Gastrocnemius medialis (tissue), 4 donors: ENCODE measurements around the gene PDE10A. TPM values are rescaled to one million over a fixed set of nuclear protein-coding genes. Genes with fewer than 3 reads are reported as not detected.

Experiments used
- ATAC-seq, 2 donors: fragments of 150-250 bp; one replicate each; pipeline ENCODE4 v1.9.1; 2016
- DNase-seq, 2 donors: peaks; one replicate each; pipeline ENCODE4 v3.0.0-alpha.2; 2019
- H3K27ac ChIP-seq, 4 donors: fragments of 200-600 bp; sonication (generic); 1 replicate in 1 of 4; 2 replicates in 3 of 4; pipeline ENCODE4 v1.5.1; 2016 to 2018; ENCODE audit warnings: mild to moderate bottlenecking in 2 of 4, moderate library complexity in 1 of 4
- H3K27me3 ChIP-seq, 3 donors: fragments of 200-600 bp; sonication (generic) in 2 of 3; 1 replicate in 1 of 3; 2 replicates in 2 of 3; pipeline versions ENCODE4 v1.5.1 to v1.6.0; 2016 to 2019; ENCODE audit warnings: mild to moderate bottlenecking in 1 of 3, moderate library complexity in 1 of 3
- H3K36me3 ChIP-seq, 2 donors: fragments of 200-600 bp; sonication (generic) in 1 of 2; one replicate each; pipeline ENCODE4 v1.5.1; 2017 to 2018
- H3K4me1 ChIP-seq, 2 donors: fragments of 200-600 bp; sonication (generic) in 1 of 2; one replicate each; pipeline ENCODE4 v1.5.1; 2016 to 2017; ENCODE audit warnings: mild to moderate bottlenecking in 2 of 2
- H3K4me3 ChIP-seq, 4 donors: fragments of 200-600 bp; sonication (generic) in 3 of 4; 1 replicate in 1 of 4; 2 replicates in 3 of 4; pipeline ENCODE4 v1.5.1; 2016 to 2019; ENCODE audit warnings: mild to moderate bottlenecking in 2 of 4
- H3K9me3 ChIP-seq, 3 donors: fragments of 200-600 bp; sonication (generic) in 2 of 3; 1 replicate in 1 of 3; 2 replicates in 2 of 3; pipeline ENCODE4 v1.5.1; 2016 to 2019
- POLR2A ChIP-seq, 2 donors: fragments of 450-650 bp; IDR thresholded peaks; one replicate each; pipeline ENCODE4 v1.6.1; 2017; ENCODE audit warnings: antibody characterized with exemption in 2 of 2, mild to moderate bottlenecking in 2 of 2, moderate library complexity in 2 of 2
- in situ Hi-C, 4 donors: fragments of 200-750 bp; cut with MboI; loops; one replicate each; pipeline versions ENCODE4 v1.15.0 to v1.8.0; 2017; ENCODE audit warnings: low sequenced_read_pairs in 4 of 4
- intact Hi-C: fragments of 100-400 bp; cut with DNase I; formaldehyde crosslinking; loops from one replicate; pipeline ENCODE4 v1.15.1; 2023; ENCODE audit warnings: low total_unique reads
- total RNA-seq, 4 donors: library from RNA; depleted of rRNA; stranded (reverse); fragments of >200 nt; gene quantifications; one replicate each; pipeline versions ENCODE4 v1.1.0 to v1.2.3, GENCODE V29; 2016
- TF ChIP-seq, protein P1 (sequence below), 5 experiments: fragments of 450-650 bp in 3 of 5; fragments of 200-600 bp in 2 of 5; sonication (generic) in 2 of 5; IDR thresholded peaks in 4 of 5; conservative IDR thresholded peaks in 1 of 5; 1 replicate in 4 of 5; 2 replicates in 1 of 5; pipeline ENCODE4 v1.5.1; 2016 to 2019; ENCODE audit warnings: antibody characterized with exemption in 5 of 5, mild to moderate bottlenecking in 3 of 5, moderate library complexity in 3 of 5

The PDE10A gene
- total RNA-seq, 4 donors from 2014 or later = 0.24 to 1.5 (median 1.2) TPM

DNA sequence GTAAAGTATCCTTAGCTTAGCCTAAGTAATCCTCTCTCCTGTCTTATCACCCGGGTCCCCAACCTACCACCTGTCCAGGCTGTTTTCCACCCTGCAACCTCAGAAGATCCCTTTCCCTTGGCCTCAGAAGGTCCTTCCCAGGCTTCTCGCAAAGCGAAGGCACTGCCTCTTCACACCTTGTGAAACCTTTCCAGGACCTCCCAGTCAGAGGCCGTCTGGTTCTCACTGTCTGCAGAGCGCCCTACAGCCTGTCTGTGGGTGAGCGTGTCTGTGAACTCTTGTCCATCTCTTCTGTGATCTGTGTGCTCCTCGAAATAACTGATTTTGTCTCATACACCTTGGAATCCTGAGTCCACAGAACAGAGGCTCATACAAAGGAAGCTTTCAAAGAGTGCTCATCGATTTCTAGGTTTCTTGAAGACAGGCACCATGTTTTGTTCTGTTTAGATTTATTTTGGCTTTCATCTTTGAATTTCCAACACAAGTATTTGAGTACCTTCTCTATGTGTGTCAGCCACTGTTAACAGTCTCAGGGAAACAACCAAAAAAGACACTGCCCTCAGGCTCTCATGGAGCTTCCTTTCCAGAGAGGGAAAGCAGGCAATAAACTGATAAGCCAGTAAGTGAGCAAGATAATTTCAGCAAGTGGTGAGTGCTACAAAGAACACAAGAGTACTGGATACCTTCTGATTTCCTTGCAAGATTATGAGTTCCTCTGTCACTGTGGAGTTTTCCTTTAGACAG, 6.3 kb downstream of the PDE10A start:
- Histone ChIP-seq H3K27ac (no peak overlapping the region), H3K9me3 (no peaks in the 10 kb centered on the region), H3K36me3 (no peaks in the 10 kb centered on the region), H3K27me3 (peaks cover 6 to 21% (median 18%) of the 10 kb centered on the region in 3 donors), H3K4me1 (peaks cover 5 to 14% of the 10 kb centered on the region in 2 donors), H3K4me3 (no peak overlapping the region)
- intact Hi-C loops = no loop called here
- in situ Hi-C loops = no loop called here
- DNase-seq (no peak), ATAC-seq (no peak)
- TF ChIP-seq POLR2A (IDR thresholded peaks at IDR 0.05) = no peak
- TF ChIP-seq, protein P1, sequence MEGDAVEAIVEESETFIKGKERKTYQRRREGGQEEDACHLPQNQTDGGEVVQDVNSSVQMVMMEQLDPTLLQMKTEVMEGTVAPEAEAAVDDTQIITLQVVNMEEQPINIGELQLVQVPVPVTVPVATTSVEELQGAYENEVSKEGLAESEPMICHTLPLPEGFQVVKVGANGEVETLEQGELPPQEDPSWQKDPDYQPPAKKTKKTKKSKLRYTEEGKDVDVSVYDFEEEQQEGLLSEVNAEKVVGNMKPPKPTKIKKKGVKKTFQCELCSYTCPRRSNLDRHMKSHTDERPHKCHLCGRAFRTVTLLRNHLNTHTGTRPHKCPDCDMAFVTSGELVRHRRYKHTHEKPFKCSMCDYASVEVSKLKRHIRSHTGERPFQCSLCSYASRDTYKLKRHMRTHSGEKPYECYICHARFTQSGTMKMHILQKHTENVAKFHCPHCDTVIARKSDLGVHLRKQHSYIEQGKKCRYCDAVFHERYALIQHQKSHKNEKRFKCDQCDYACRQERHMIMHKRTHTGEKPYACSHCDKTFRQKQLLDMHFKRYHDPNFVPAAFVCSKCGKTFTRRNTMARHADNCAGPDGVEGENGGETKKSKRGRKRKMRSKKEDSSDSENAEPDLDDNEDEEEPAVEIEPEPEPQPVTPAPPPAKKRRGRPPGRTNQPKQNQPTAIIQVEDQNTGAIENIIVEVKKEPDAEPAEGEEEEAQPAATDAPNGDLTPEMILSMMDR (IDR thresholded peaks at IDR 0.05 in 4 of 5, conservative IDR thresholded peaks at IDR 0.05 in 1 of 5) = no peak

GRCh38 chr6:165655191-165655590, 7.8 kb downstream of the PDE10A start:
- intact Hi-C loops = no loop called here
- no peak for ATAC-seq

GRCh38 chr6:165654144-165654543, 8.9 kb downstream of the PDE10A start:
- in situ Hi-C loops (no loop called here), intact Hi-C loops (no loop called here)
- no peak overlapping the region for H3K4me3 ChIP-seq
- H3K27me3 ChIP-seq = peaks cover 0 to 5% (median 0%) of the 10 kb centered on the region in 3 donors
- no peak overlapping the region for H3K27ac ChIP-seq
- no peaks in the 10 kb centered on the region for H3K4me1 ChIP-seq
- no peaks in the 10 kb centered on the region for H3K9me3 ChIP-seq
- ATAC-seq (no peak), DNase-seq (no peak)
- TF ChIP-seq, protein P1 (IDR thresholded peaks at IDR 0.05 in 4 of 5, conservative IDR thresholded peaks at IDR 0.05 in 1 of 5) = no peak
- no peak for TF ChIP-seq POLR2A (IDR thresholded peaks at IDR 0.05)
- no peaks in the 10 kb centered on the region for H3K36me3 ChIP-seq

More at GRCh38 chr6:165655191-165655590, 7.8 kb downstream of the PDE10A start:
- H3K4me1 ChIP-seq = peaks cover 0 to under 1% of the 10 kb centered on the region in 2 donors
- in situ Hi-C loops = no loop called here
- no peaks in the 10 kb centered on the region for H3K9me3 ChIP-seq
- no peak overlapping the region for H3K27ac ChIP-seq
- TF ChIP-seq, protein P1 (IDR thresholded peaks at IDR 0.05 in 4 of 5, conservative IDR thresholded peaks at IDR 0.05 in 1 of 5) = no peak
- no peak for TF ChIP-seq POLR2A (IDR thresholded peaks at IDR 0.05)
- H3K4me3 ChIP-seq = no peak overlapping the region
- no peak for DNase-seq
- peaks cover 6 to 8% (median 6%) of the 10 kb centered on the region in 3 donors for H3K27me3 ChIP-seq
- no peaks in the 10 kb centered on the region for H3K36me3 ChIP-seq

DNA sequence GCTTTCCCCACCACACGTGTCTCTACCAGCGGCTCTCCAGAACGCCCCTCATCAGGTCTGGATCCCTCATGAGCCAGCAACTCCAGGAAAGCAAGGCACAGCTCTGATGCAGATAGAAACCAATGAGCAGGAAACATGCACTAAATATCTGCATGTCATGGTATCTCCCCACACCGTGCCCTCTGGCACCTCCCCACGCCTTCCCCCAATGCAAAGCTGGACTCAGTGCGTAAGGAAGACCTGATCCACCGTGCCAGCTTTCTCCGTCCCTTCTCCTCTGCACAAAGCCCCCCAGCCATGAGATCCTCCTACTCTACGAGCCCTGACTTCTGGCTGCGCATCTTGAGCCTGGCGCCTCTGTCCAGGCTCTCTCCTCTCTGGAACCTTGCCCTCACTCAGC, 9.4 kb downstream of the PDE10A start:
- in situ Hi-C loops = no loop called here
- DNase-seq (no peak), ATAC-seq (no peak)
- H3K27me3 ChIP-seq = peaks cover 0 to 2% (median 0%) of the 10 kb centered on the region in 3 donors
- H3K4me1 ChIP-seq = no peaks in the 10 kb centered on the region
- no peak overlapping the region for H3K27ac ChIP-seq
- no peak overlapping the region for H3K4me3 ChIP-seq
- TF ChIP-seq POLR2A (IDR thresholded peaks at IDR 0.05) = no peak
- TF ChIP-seq, protein P1 (IDR thresholded peaks at IDR 0.05 in 4 of 5, conservative IDR thresholded peaks at IDR 0.05 in 1 of 5) = no peak
- no peaks in the 10 kb centered on the region for H3K36me3 ChIP-seq
- H3K9me3 ChIP-seq = no peaks in the 10 kb centered on the region
- intact Hi-C loops = no loop called here
